HG03025 (cell line): Measurements from ENCODE around the gene SOD2.

Experiments
- ATAC-seq: cut with Tn5 transposase; IDR thresholded peaks from one replicate; pipeline ENCODE4 v1.9.1; 2021; ENCODE audit warnings: mild to moderate bottlenecking, moderate library complexity; ENCODE audit not compliant: unreplicated experiment, low FRiP score

The SOD2 gene

DNA sequence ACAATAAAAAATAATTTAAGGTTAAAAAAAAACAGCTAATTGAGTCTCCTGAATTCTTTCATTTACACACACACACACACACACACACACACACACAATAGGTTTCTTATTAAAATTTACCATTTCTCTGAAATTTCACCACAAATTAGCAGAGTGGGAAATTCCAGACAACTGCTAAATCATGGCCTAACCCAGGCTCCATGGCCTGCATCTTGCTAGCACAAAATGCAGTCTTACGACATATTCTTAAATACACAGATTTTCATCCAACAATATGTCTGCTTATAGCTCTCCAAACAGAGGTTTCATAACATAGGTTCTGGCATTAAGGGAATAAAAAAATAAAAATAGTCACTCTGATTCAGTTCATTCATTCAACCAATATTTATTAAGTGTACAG, 46.9 kb downstream of the SOD2 start:
- ATAC-seq = no peak

DNA sequence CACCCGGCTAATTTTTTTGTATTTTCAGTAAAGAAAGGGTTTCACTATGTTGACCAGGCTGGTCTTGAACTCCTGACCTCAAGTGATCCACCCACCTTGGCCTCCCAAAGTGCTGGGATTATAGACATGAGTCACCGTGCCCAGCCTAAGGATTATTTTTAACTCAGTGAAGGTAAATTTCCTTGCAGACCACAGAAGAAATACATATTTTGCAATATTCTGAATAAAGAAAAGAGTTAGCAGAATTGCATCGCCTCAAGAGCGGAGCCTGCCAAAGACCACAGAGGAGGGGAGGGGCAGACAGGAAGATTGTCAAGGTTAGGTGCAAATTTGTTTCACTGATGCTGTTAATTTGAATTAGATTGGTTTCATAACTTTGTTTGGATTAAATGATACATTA, 47.4 kb downstream of the SOD2 start:
- ATAC-seq = no peak
